ENCODE results near the gene PPM1M.
"Not testable (repeated sequence)": the region's sequence is repeated elsewhere in the genome, so short reads cannot be mapped to it uniquely, and the experiment has no call there.

Gene PPM1M

GRCh38 chr3:52270252-52270754, 24.7 kb downstream of the PPM1M start:
- Histone ChIP-seq H3K27ac (peak overlapping the region in 7 of 11 experiments; percentile 26 to 84 (median 64); a peak in 13 of 22 replicates), H3K9ac (peak overlapping the region in 6 of 11 experiments; percentile 11 to 70 (median 55); a peak in 9 of 22 replicates), H3K36me3 (peaks cover 69 to 100% (median 100%) of the 10 kb centered on the region in 11 experiments), H3K4me2 (peak overlapping the region in 7 of 11 experiments; percentile 24 to 99 (median 57); a peak in 14 of 22 replicates), H3K4me3 (peak overlapping the region in 1 of 10 experiments; percentile 12; a peak in 2 of 20 replicates), H3K4me1 (peaks cover 31 to 86% (median 52%) of the 10 kb centered on the region in 10 experiments), H4K20me1 (peaks cover 85 to 100% (median 98%) of the 10 kb centered on the region in 11 experiments), H3K27me3 (no peaks in the 10 kb centered on the region), H3K9me3 (replicated peaks in 1 of 11) (no peaks in the 10 kb centered on the region)
- no peak for TF ChIP-seq Cebpa-rat (IDR thresholded peaks at IDR 0.05)

- H3K9me3 ChIP-seq (replicated peaks in 1 of 11); H3K27me3 ChIP-seq; H3K4me3 ChIP-seq: not testable (repeated sequence)
- Histone ChIP-seq H3K9ac (peak overlapping the region in 4 of 11 experiments; percentile 4 to 50 (median 16); a peak in 3 of 22 replicates), H4K20me1 (peaks cover 89 to 100% (median 100%) of the 10 kb centered on the region in 11 experiments), H3K36me3 (peaks cover 54 to 97% (median 91%) of the 10 kb centered on the region in 11 experiments), H3K4me2 (peak overlapping the region in 7 of 11 experiments; percentile 0 to 99 (median 57); a peak in 10 of 22 replicates), H3K27ac (peak overlapping the region in 4 of 11 experiments; percentile 1 to 36 (median 28); a peak in 4 of 22 replicates), H3K4me1 (peaks cover 46 to 96% (median 66%) of the 10 kb centered on the region in 10 experiments)
Observed at GRCh38 chr3:52272172-52272571, 26.6 kb downstream of the PPM1M start.

- Histone ChIP-seq H3K4me1 (peaks cover 46 to 90% (median 66%) of the 10 kb centered on the region in 10 experiments), H3K9ac (peak overlapping the region in 3 of 11 experiments; percentile 12 to 41 (median 16); a peak in 3 of 22 replicates), H3K4me2 (peak overlapping the region in 9 of 11 experiments; percentile 16 to 99 (median 21); a peak in 11 of 22 replicates), H3K9me3 (replicated peaks in 1 of 11) (no peaks in the 10 kb centered on the region), H3K36me3 (peaks cover 48 to 90% (median 85%) of the 10 kb centered on the region in 11 experiments), H4K20me1 (peaks cover 88 to 100% (median 99%) of the 10 kb centered on the region in 11 experiments), H3K27ac (peak overlapping the region in 2 of 11 experiments; percentile 2 to 30; a peak in 2 of 22 replicates), H3K4me3 (no peak overlapping the region), H3K27me3 (no peaks in the 10 kb centered on the region)
- no peak for TF ChIP-seq Cebpa-rat (IDR thresholded peaks at IDR 0.05)
Observed at GRCh38 chr3:52272831-52273230, 27.3 kb downstream of the PPM1M start.

- Histone ChIP-seq H3K4me1 (peaks cover 56 to 80% (median 76%) of the 10 kb centered on the region in 10 experiments), H3K4me2 (peak overlapping the region; percentile 82 to 99 (median 97)), H3K9ac (peak overlapping the region in 3 of 11 experiments; percentile 14 to 99 (median 31); a peak in 5 of 22 replicates), H3K27ac (peak overlapping the region in 1 of 11 experiments; percentile 19; a peak in 1 of 22 replicates), H4K20me1 (peaks cover 70 to 82% (median 80%) of the 10 kb centered on the region in 11 experiments), H3K36me3 (peaks cover 30 to 71% (median 65%) of the 10 kb centered on the region in 11 experiments)
- not testable (repeated sequence) for H3K4me3 ChIP-seq; H3K9me3 ChIP-seq (replicated peaks in 1 of 11); H3K27me3 ChIP-seq
Observed at GRCh38 chr3:52274781-52275180, 29.2 kb downstream of the PPM1M start.

- Histone ChIP-seq H3K36me3 (peaks cover 30 to 45% (median 40%) of the 10 kb centered on the region in 11 experiments), H3K4me1 (peaks cover 56 to 74% (median 65%) of the 10 kb centered on the region in 10 experiments)
- TF ChIP-seq Cebpa-rat (IDR thresholded peaks at IDR 0.05) = no peak
Observed at GRCh38 chr3:52277071-52277964, 31.8 kb downstream of the PPM1M start.

GRCh38 chr3:52277972-52278509, 32.5 kb downstream of the PPM1M start:
- Histone ChIP-seq H4K20me1 (peaks cover 43 to 50% (median 47%) of the 10 kb centered on the region in 11 experiments), H3K4me3 (peak overlapping the region; percentile 72 to 94 (median 82)), H3K4me2 (peak overlapping the region; percentile 82 to 99 (median 97)), H3K9me3 (replicated peaks in 1 of 11) (no peaks in the 10 kb centered on the region), H3K27ac (peak overlapping the region; percentile 95 to 100 (median 99)), H3K4me1 (peaks cover 53 to 71% (median 63%) of the 10 kb centered on the region in 10 experiments), H3K36me3 (peaks cover 25 to 38% (median 33%) of the 10 kb centered on the region in 11 experiments), H3K27me3 (no peaks in the 10 kb centered on the region), H3K9ac (peak overlapping the region; percentile 98 to 100 (median 99))
- no peak for TF ChIP-seq Cebpa-rat (IDR thresholded peaks at IDR 0.05)

More at GRCh38 chr3:52277071-52277964, 31.8 kb downstream of the PPM1M start:
- Histone ChIP-seq H3K27me3 (no peaks in the 10 kb centered on the region), H3K27ac (peak overlapping the region; percentile 95 to 100 (median 99)), H3K9ac (peak overlapping the region; percentile 98 to 100 (median 99)), H4K20me1 (peaks cover 50 to 57% (median 54%) of the 10 kb centered on the region in 11 experiments), H3K4me2 (peak overlapping the region; percentile 82 to 99 (median 97)), H3K9me3 (replicated peaks in 1 of 11) (no peaks in the 10 kb centered on the region), H3K4me3 (peak overlapping the region; percentile 72 to 94 (median 82))

- H3K36me3 ChIP-seq = peaks cover 19 to 32% (median 27%) of the 10 kb centered on the region in 11 experiments
- peak within 1 kb of the TSS; percentile 84 to 99 (median 97) for H3K4me2 ChIP-seq
- peak within 1 kb of the TSS; percentile 72 to 94 (median 82) for H3K4me3 ChIP-seq
- peaks cover 38 to 44% (median 42%) of the 10 kb centered on the region in 11 experiments for H4K20me1 ChIP-seq
- H3K27me3 ChIP-seq = no peaks in the 10 kb centered on the region
- H3K27ac ChIP-seq = peak within 1 kb of the TSS; percentile 95 to 100 (median 99)
- no peaks in the 10 kb centered on the region for H3K9me3 ChIP-seq (replicated peaks in 1 of 11)
- H3K4me1 ChIP-seq = peaks cover 51 to 66% (median 58%) of the 10 kb centered on the region in 10 experiments
- peak within 1 kb of the TSS; percentile 98 to 100 (median 99) for H3K9ac ChIP-seq
- no peak for TF ChIP-seq Cebpa-rat (IDR thresholded peaks at IDR 0.05)
Observed at GRCh38 chr3:52278510-52279069, 33.0 kb downstream of the PPM1M start, which contains the start of gene WDR82. WDR82 (minus strand) TSS chr3:52278649; CDS start chr3:52278361, 288 bp downstream.

- H3K4me1 ChIP-seq = peaks cover 45 to 56% (median 50%) of the 10 kb centered on the region in 10 experiments
- H4K20me1 ChIP-seq = peaks cover 27 to 34% (median 31%) of the 10 kb centered on the region in 11 experiments
- peak overlapping the region; percentile 84 to 97 (median 90) for H3K4me2 ChIP-seq
- H3K9me3 ChIP-seq (replicated peaks in 1 of 11) = no peaks in the 10 kb centered on the region
- H3K4me3 ChIP-seq = peak overlapping the region in 7 of 10 experiments; percentile 72 to 94 (median 85); a peak in 9 of 20 replicates
- H3K36me3 ChIP-seq = peaks cover 11 to 22% (median 17%) of the 10 kb centered on the region in 11 experiments
- TF ChIP-seq Cebpa-rat (IDR thresholded peaks at IDR 0.05) = no peak
- H3K27ac ChIP-seq = peak overlapping the region in 5 of 11 experiments; percentile 95 to 100 (median 99); a peak in 5 of 22 replicates
- H3K9ac ChIP-seq = peak overlapping the region in 9 of 11 experiments; percentile 98 to 100 (median 100); a peak in 9 of 22 replicates
- no peaks in the 10 kb centered on the region for H3K27me3 ChIP-seq
Observed at GRCh38 chr3:52279596-52279995, 34.0 kb downstream of the PPM1M start.

All from BLaER1 treated with 17β-estradiol and CSF1 and Interleukin-3, amounts not matched to agents 10 nM and 100 nM (cell line).